ENCODE results near the gene HSPB8.

GRCh38 chr12:119202544-119202943 lies 23.8 kb downstream of the HSPB8 start:
- TF ChIP-seq RAD21 (conservative IDR thresholded peaks at IDR 0.05) (no peak), CTCF (IDR thresholded peaks at IDR 0.05; ENCODE audit: poor library complexity, severe bottlenecking) (no peak), POLR2AphosphoS5 (IDR thresholded peaks at IDR 0.05) (no peak)
